Activated CD4-positive, alpha-beta T cell treated with anti-CD3 and anti-CD28 coated beads for 24 hours (primary cell): ENCODE measurements around the gene TMEM94.
"Not testable (repeated sequence)": the region's sequence is repeated elsewhere in the genome, so short reads cannot be mapped to it uniquely, and the experiment has no call there.

Experiments
- DNase-seq, 2 donors: peaks; one replicate each; pipeline ENCODE4 v3.0.0-alpha.2; 2020; ENCODE audit warnings: low read depth in 2 of 2

Gene TMEM94

GRCh38 chr17:75476752-75477489 is 20.5 kb downstream of the TMEM94 start:
- no peak for DNase-seq

GRCh38 chr17:75477490-75477862 is 21.0 kb downstream of the TMEM94 start:
- not testable (repeated sequence) for DNase-seq

- no peak for DNase-seq
Measured at GRCh38 chr17:75478508-75478907, 22.1 kb downstream of the TMEM94 start.

- no peak for DNase-seq
Measured at GRCh38 chr17:75480281-75480680, 23.8 kb downstream of the TMEM94 start.

GRCh38 chr17:75481194-75482068 is 25.0 kb downstream of the TMEM94 start:
- no peak for DNase-seq

GRCh38 chr17:75482098-75482942 is 25.9 kb downstream of the TMEM94 start:
- no peak for DNase-seq

GRCh38 chr17:75485688-75486087 is 29.3 kb downstream of the TMEM94 start:
- no peak for DNase-seq

- DNase-seq: no peak
Measured at GRCh38 chr17:75486151-75486550, 29.7 kb downstream of the TMEM94 start.

GRCh38 chr17:75486951-75487350 is 30.5 kb downstream of the TMEM94 start:
- no peak for DNase-seq

- DNase-seq: peak in 1 of 2 donors; percentile 21
Measured at GRCh38 chr17:75487351-75488070, 31.1 kb downstream of the TMEM94 start.

- no peak for DNase-seq
Measured at GRCh38 chr17:75488693-75489510, 32.5 kb downstream of the TMEM94 start.

- DNase-seq: no peak
Measured at GRCh38 chr17:75489511-75489955, 33.1 kb downstream of the TMEM94 start.

GRCh38 chr17:75490173-75490743 is 33.8 kb downstream of the TMEM94 start:
- DNase-seq: no peak

- no peak for DNase-seq
Measured at GRCh38 chr17:75490953-75491649, 34.7 kb downstream of the TMEM94 start.

- DNase-seq: no peak
Measured at GRCh38 chr17:75491680-75492079, 35.2 kb downstream of the TMEM94 start.

- DNase-seq: no peak
Measured at GRCh38 chr17:75492555-75493168, 36.2 kb downstream of the TMEM94 start.

GRCh38 chr17:75493476-75494129 is 37.2 kb downstream of the TMEM94 start:
- no peak for DNase-seq

- DNase-seq: no peak
Measured at GRCh38 chr17:75494326-75494877, 38.0 kb downstream of the TMEM94 start.
